HepG2 (cell line): ENCODE data around the gene LRRC45. TPM values are rescaled to one million over a fixed set of nuclear protein-coding genes. Genes with fewer than 3 reads are reported as not detected.

ENCODE experiments used
- ATAD3A ChIP-seq: sonication (generic); formaldehyde crosslinking; IDR thresholded peaks from 2 replicates; pipeline ENCODE4 v1.4.0; 2020; ENCODE audit warnings: missing genetic modification reagents
- CENPX ChIP-seq: sonication (generic); formaldehyde crosslinking; IDR thresholded peaks from 2 replicates; pipeline ENCODE4 v1.9.0; 2021; ENCODE audit warnings: mild to moderate bottlenecking, missing genetic modification reagents, moderate library complexity
- CHCHD3 ChIP-seq: sonication (generic); formaldehyde crosslinking; IDR thresholded peaks from 2 replicates; pipeline ENCODE4 v1.8.0; 2022; ENCODE audit warnings: mild to moderate bottlenecking, missing genetic modification reagents, moderate library complexity
- FLYWCH1 ChIP-seq: sonication (generic); formaldehyde crosslinking; IDR thresholded peaks from 2 replicates; pipeline ENCODE4 v1.8.1; 2023; ENCODE audit warnings: mild to moderate bottlenecking, missing genetic modification reagents
- FOXA1 ChIP-seq, 2 experiments: fragments of 450-650 bp in 1 of 2; sonication (generic) in 1 of 2; formaldehyde crosslinking in 1 of 2; IDR thresholded peaks; 2 replicates each; pipeline versions ENCODE4 v1.4.0 to v1.6.1; 2016 to 2020; ENCODE audit warnings: missing genetic modification reagents in 1 of 2
- HDAC1 ChIP-seq: sonication (generic); formaldehyde crosslinking; IDR thresholded peaks from 2 replicates; pipeline ENCODE4 v1.5.1; 2020; ENCODE audit warnings: mild to moderate bottlenecking, missing genetic modification reagents
- KLF9 ChIP-seq: IDR thresholded peaks from 2 replicates; pipeline ENCODE4 v1.6.1; 2016; ENCODE audit warnings: low read depth
- PAX8 ChIP-seq: sonication (generic); formaldehyde crosslinking; IDR thresholded peaks from 2 replicates; pipeline ENCODE4 v1.8.0; 2022; ENCODE audit warnings: mild to moderate bottlenecking, missing genetic modification reagents, borderline replicate concordance
- PHF5A ChIP-seq: IDR thresholded peaks from one replicate; pipeline ENCODE4 v1.6.1; 2018; ENCODE audit warnings: low read depth, missing genetic modification reagents; ENCODE audit not compliant: unreplicated experiment
- ZBTB10 ChIP-seq: sonication (generic); formaldehyde crosslinking; IDR thresholded peaks from 2 replicates; pipeline ENCODE4 v1.4.0; 2020; ENCODE audit warnings: missing genetic modification reagents, borderline replicate concordance
- ZBTB26 ChIP-seq: IDR thresholded peaks from 2 replicates; pipeline ENCODE4 v1.6.1; 2016; ENCODE audit warnings: missing compliant biosample characterization, missing genetic modification reagents, borderline replicate concordance
- ZFP90 ChIP-seq: sonication (generic); formaldehyde crosslinking; IDR thresholded peaks from 2 replicates; pipeline ENCODE4 v1.8.0; 2022; ENCODE audit warnings: missing genetic modification reagents, mild to moderate bottlenecking, inconsistent platforms, borderline replicate concordance
- ZNF225 ChIP-seq: sonication (generic); formaldehyde crosslinking; IDR thresholded peaks from 2 replicates; pipeline ENCODE4 v1.4.0; 2020; ENCODE audit warnings: mild to moderate bottlenecking, missing genetic modification reagents
- ZNF350 ChIP-seq: sonication (generic); formaldehyde crosslinking; IDR thresholded peaks from 2 replicates; pipeline ENCODE4 v1.4.0; 2020; ENCODE audit warnings: mild to moderate bottlenecking, low read depth, missing genetic modification reagents, borderline replicate concordance
- ZNF383 ChIP-seq: sonication (generic); formaldehyde crosslinking; IDR thresholded peaks from 2 replicates; pipeline ENCODE4 v1.4.0; 2020; ENCODE audit warnings: missing genetic modification reagents, mild to moderate bottlenecking, borderline replicate concordance
- ZNF720 ChIP-seq: sonication (generic); formaldehyde crosslinking; IDR thresholded peaks from 2 replicates; pipeline ENCODE4 v1.4.0; 2020; ENCODE audit warnings: missing genetic modification reagents
- polyA plus RNA-seq, 8 experiments: library from polyadenylated mRNA; depleted of rRNA in 3 of 8; stranded (reverse) in 7 of 8; unstranded in 1 of 8; fragments of >200 nt; fragmentation: Illumina TruSeq in 4 of 8; extraction: Trizol in 4 of 8; gene quantifications; 2 replicates each; pipeline versions ENCODE4 v1.2.1 to v1.2.3, GENCODE V29; 2011 to 2016; ENCODE audit warnings: low read depth in 4 of 8, missing spikeins in 1 of 8, mixed read lengths in 1 of 8; ENCODE audit not compliant: insufficient read depth in 1 of 8
- total RNA-seq, 5 experiments: library from RNA; depleted of rRNA; stranded (reverse); fragments of >200 nt; fragmentation: Illumina TruSeq; extraction: Trizol; gene quantifications; 2 replicates each; pipeline ENCODE4 v1.2.3, GENCODE V29; 2016; ENCODE audit warnings: low read depth in 1 of 5

Gene LRRC45
- total and polyA plus RNA-seq, 2 of the 13 experiments (the other 11 are each of a cell fraction or from before 2014, with no cell fraction given), result 11.6 to 48.1 TPM

- TF ChIP-seq ZBTB10 (CRISPR knock-in tag) (no peak), KLF9 (CRISPR knock-in tag) (no peak), ZNF383 (CRISPR knock-in tag) (no peak), CENPX (CRISPR knock-in tag) (no peak), PHF5A (CRISPR knock-in tag) (no peak), ATAD3A (CRISPR knock-in tag) (no peak), FLYWCH1 (no peak), ZNF350 (CRISPR knock-in tag) (0 out of 2 replicates have a peak, but pooled peaks have one; percentile 26), FOXA1 (IDR thresholded peaks at IDR 0.05) (no peak), FOXA1 (CRISPR knock-in tag; IDR thresholded peaks at IDR 0.05) (no peak), ZBTB26 (CRISPR knock-in tag) (no peak), CHCHD3 (CRISPR knock-in tag) (no peak), HDAC1 (CRISPR knock-in tag) (no peak), ZNF225 (CRISPR knock-in tag) (no peak), ZNF720 (CRISPR knock-in tag) (no peak), PAX8 (no peak), ZFP90 (CRISPR knock-in tag) (no peak)
Observed at GRCh38 chr17:81978524-81979298, 44.4 kb upstream of the LRRC45 start (continued).
